ENCODE results near the gene VAPA.
"Not testable (repeated sequence)": the region's sequence is repeated elsewhere in the genome, so short reads cannot be mapped to it uniquely, and the experiment has no call there.

VAPA gene

DNA sequence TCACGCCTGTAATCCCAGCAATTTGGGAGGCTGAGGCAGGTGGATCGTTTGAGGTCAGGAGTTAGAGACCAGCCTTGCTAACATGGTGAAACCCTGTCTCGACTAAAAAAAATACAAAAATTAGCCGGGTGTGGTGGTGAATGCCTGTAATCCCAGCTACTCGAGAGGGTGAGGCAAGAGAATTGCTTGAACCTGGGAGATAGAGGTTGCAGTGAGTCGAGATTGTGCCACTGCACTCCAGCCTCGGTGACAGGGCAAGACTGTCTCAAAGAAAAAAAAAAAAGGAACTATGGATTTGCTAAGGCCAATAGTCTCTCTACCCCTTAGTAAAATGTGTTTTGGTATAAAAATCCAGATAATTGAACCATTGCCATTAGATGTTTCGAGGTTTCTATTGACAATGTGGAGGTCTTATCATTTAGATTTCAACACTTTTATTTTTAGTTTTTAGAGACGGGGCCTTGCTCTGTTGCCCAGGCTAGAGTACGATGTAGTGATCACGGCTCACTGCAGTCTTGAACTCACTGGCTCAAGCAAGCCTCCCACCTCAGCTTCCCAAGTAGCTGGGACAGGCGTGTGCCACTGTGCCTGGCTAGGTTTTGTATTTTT is 29.2 kb upstream of the VAPA start:
- TF ChIP-seq L3MBTL2 (conservative IDR thresholded peaks at IDR 0.05), result no peak
- TF ChIP-seq SUZ12 (IDR thresholded peaks at IDR 0.05), result no peak
- TF ChIP-seq FOXM1 (IDR thresholded peaks at IDR 0.05; ENCODE audit: borderline replicate concordance), result no peak
- TF ChIP-seq ARNT (IDR thresholded peaks at IDR 0.05), result no peak
- no peak for TF ChIP-seq ELF4 (IDR thresholded peaks at IDR 0.05)
- no peak for TF ChIP-seq BHLHE40 (IDR thresholded peaks at IDR 0.05; ENCODE audit: borderline replicate concordance)
- POLR2A ChIA-PET, result no interaction called here
- no peak for DNase-seq (ENCODE audit: extremely low spot score)
- CTCF ChIA-PET, result no interaction called here

- TF ChIP-seq L3MBTL2 (conservative IDR thresholded peaks at IDR 0.05), result no peak
- TF ChIP-seq FOXK2 (IDR thresholded peaks at IDR 0.05), result no peak
- TF ChIP-seq SUZ12 (IDR thresholded peaks at IDR 0.05), result no peak
- no peak for TF ChIP-seq FOXA1 (IDR thresholded peaks at IDR 0.05)
- CTCF ChIA-PET, result interaction anchor here (0.6 to 0.7 kb wide), 2 partner anchors 30 to 65 kb away, joined by 3 to 4 read pairs; no protein-coding TSS in a partner anchor
- DNase-seq (ENCODE audit: extremely low spot score), result no peak
- POLR2A ChIA-PET, result no interaction called here
These were observed 28.4 kb upstream of the VAPA start, which contains the start of gene TXNDC2 for GRCh38 chr18:9885170-9886004. Gene TXNDC2, plus strand, starts transcription at chr18:9885973. Its CDS starts 708 bp downstream, at chr18:9886681.

GRCh38 chr18:9886005-9886348 is 27.8 kb upstream of the VAPA start:
- ChIA-PET POLR2A (no interaction called here), CTCF (interaction anchor here (0.6 to 0.7 kb wide), 2 partner anchors 29 to 65 kb away, joined by 3 to 4 read pairs; no protein-coding TSS in a partner anchor)
- DNase-seq (ENCODE audit: extremely low spot score), result no peak
- TF ChIP-seq FOXA1 (IDR thresholded peaks at IDR 0.05) (no peak), L3MBTL2 (conservative IDR thresholded peaks at IDR 0.05) (no peak), PKNOX1 (IDR thresholded peaks at IDR 0.05) (no peak), SUZ12 (IDR thresholded peaks at IDR 0.05) (no peak)

- no peak for DNase-seq (ENCODE audit: extremely low spot score)
- POLR2A ChIA-PET, result no interaction called here
- CTCF ChIA-PET, result no interaction called here
- TF ChIP-seq ZNF384 (IDR thresholded peaks at IDR 0.05) (no peak), NFRKB (IDR thresholded peaks at IDR 0.05) (no peak), HDGF (IDR thresholded peaks at IDR 0.05; ENCODE audit: borderline replicate concordance) (no peak), ELF4 (IDR thresholded peaks at IDR 0.05) (no peak), SUZ12 (IDR thresholded peaks at IDR 0.05) (no peak), L3MBTL2 (conservative IDR thresholded peaks at IDR 0.05) (no peak), LEF1 (IDR thresholded peaks at IDR 0.05; ENCODE audit: borderline replicate concordance) (no peak), BHLHE40 (IDR thresholded peaks at IDR 0.05; ENCODE audit: borderline replicate concordance) (no peak), FOXM1 (IDR thresholded peaks at IDR 0.05; ENCODE audit: borderline replicate concordance) (no peak), ARNT (IDR thresholded peaks at IDR 0.05) (no peak), CTBP1 (IDR thresholded peaks at IDR 0.05; ENCODE audit: borderline replicate concordance) (no peak), TARDBP (IDR thresholded peaks at IDR 0.05) (no peak), FOXA1 (IDR thresholded peaks at IDR 0.05) (no peak), FOXK2 (IDR thresholded peaks at IDR 0.05) (no peak), SP1 (IDR thresholded peaks at IDR 0.05) (no peak), PKNOX1 (IDR thresholded peaks at IDR 0.05) (no peak)
These were observed 25.8 kb upstream of the VAPA start for GRCh38 chr18:9887992-9888391.

GRCh38 chr18:9890196-9890595 is 23.6 kb upstream of the VAPA start:
- TF ChIP-seq L3MBTL2 (conservative IDR thresholded peaks at IDR 0.05) (no peak), FOXK2 (IDR thresholded peaks at IDR 0.05) (no peak), FOXA1 (IDR thresholded peaks at IDR 0.05) (no peak), ARNT (IDR thresholded peaks at IDR 0.05) (no peak), SP1 (IDR thresholded peaks at IDR 0.05) (no peak), SUZ12 (IDR thresholded peaks at IDR 0.05) (no peak), LEF1 (IDR thresholded peaks at IDR 0.05; ENCODE audit: borderline replicate concordance) (no peak), ELF4 (IDR thresholded peaks at IDR 0.05) (no peak), TARDBP (IDR thresholded peaks at IDR 0.05) (no peak), CTBP1 (IDR thresholded peaks at IDR 0.05; ENCODE audit: borderline replicate concordance) (no peak), FOXM1 (IDR thresholded peaks at IDR 0.05; ENCODE audit: borderline replicate concordance) (no peak), ZNF384 (IDR thresholded peaks at IDR 0.05) (no peak), BHLHE40 (IDR thresholded peaks at IDR 0.05; ENCODE audit: borderline replicate concordance) (no peak)
- POLR2A ChIA-PET, result no interaction called here
- CTCF ChIA-PET, result interaction anchor here (0.7 kb wide), 1 partner anchor 108 kb away, joined by 3 read pairs; no protein-coding TSS in a partner anchor
- no peak for DNase-seq (ENCODE audit: extremely low spot score)

- TF ChIP-seq CTBP1 (IDR thresholded peaks at IDR 0.05; ENCODE audit: borderline replicate concordance) (no peak), BHLHE40 (IDR thresholded peaks at IDR 0.05; ENCODE audit: borderline replicate concordance) (no peak), LEF1 (IDR thresholded peaks at IDR 0.05; ENCODE audit: borderline replicate concordance) (no peak), ZNF384 (IDR thresholded peaks at IDR 0.05) (no peak), L3MBTL2 (conservative IDR thresholded peaks at IDR 0.05) (no peak), PKNOX1 (IDR thresholded peaks at IDR 0.05) (no peak), SP1 (IDR thresholded peaks at IDR 0.05) (no peak), ELF4 (IDR thresholded peaks at IDR 0.05) (no peak), ARNT (IDR thresholded peaks at IDR 0.05) (no peak), TARDBP (IDR thresholded peaks at IDR 0.05) (no peak)
- DNase-seq (ENCODE audit: extremely low spot score), result no peak
- CTCF ChIA-PET, result interaction anchor here (0.7 kb wide), 1 partner anchor 109 kb away, joined by 3 read pairs; no protein-coding TSS in a partner anchor
- POLR2A ChIA-PET, result no interaction called here
These were observed 22.9 kb upstream of the VAPA start for GRCh38 chr18:9890957-9891356.

DNA sequence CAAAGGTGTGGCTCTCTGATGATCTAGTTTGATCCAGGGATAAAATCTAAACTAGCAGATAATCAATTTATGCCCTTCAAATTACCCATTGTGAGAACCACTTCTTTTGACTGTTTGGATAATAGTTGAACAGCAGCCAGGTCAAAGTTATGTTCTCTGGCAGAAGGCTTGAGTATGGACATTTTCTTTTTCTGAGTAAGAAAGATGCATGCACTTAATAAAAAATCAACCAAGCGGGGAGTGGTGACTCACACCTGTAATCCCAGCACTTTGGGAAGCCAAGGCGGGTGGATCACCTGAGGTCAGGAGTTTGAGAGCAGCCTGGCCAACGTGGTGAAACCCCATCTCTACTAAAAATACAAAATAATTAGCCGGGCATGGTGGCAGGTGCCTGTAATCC is 22.3 kb upstream of the VAPA start:
- POLR2A ChIA-PET; CTCF ChIA-PET; DNase-seq (ENCODE audit: extremely low spot score): not testable (repeated sequence)

All from HEK293T (cell line).